HEK293T (cell line): ENCODE measurements around the gene HOXA13.

ENCODE experiments used
- CTCF ChIA-PET: fragments of 350-600 bp; formaldehyde crosslinking; extraction: SDS; loops from one replicate; lab custom pipeline; 2021; ENCODE audit warnings: antibody characterized with exemption, inconsistent platforms; lab: Yijun Ruan, JAX
- POLR2A ChIA-PET: fragments of 350-600 bp; formaldehyde crosslinking; extraction: SDS; loops from one replicate; lab custom pipeline; 2020; ENCODE audit warnings: antibody characterized with exemption, inconsistent platforms; lab: Yijun Ruan, JAX
- DNase-seq: peaks from one replicate; pipeline ENCODE4 v3.0.0; 2012; ENCODE audit warnings: mixed read lengths; ENCODE audit errors: extremely low spot score
- ARNT ChIP-seq: fragments of 450-650 bp; IDR thresholded peaks from 2 replicates; pipeline ENCODE4 v1.6.1; 2017; ENCODE audit warnings: mild to moderate bottlenecking
- BHLHE40 ChIP-seq: fragments of 450-650 bp; IDR thresholded peaks from 2 replicates; pipeline ENCODE4 v1.6.1; 2016; ENCODE audit warnings: mild to moderate bottlenecking, moderate library complexity, borderline replicate concordance
- CTBP1 ChIP-seq: fragments of 450-650 bp; IDR thresholded peaks from 2 replicates; pipeline ENCODE4 v1.6.1; 2016; ENCODE audit warnings: borderline replicate concordance
- ELF4 ChIP-seq: fragments of 450-650 bp; IDR thresholded peaks from 2 replicates; pipeline ENCODE4 v1.6.1; 2017; ENCODE audit warnings: antibody characterized with exemption
- FOXA1 ChIP-seq: fragments of 450-650 bp; IDR thresholded peaks from 2 replicates; pipeline ENCODE4 v1.6.1; 2016; ENCODE audit warnings: mild to moderate bottlenecking
- FOXK2 ChIP-seq: fragments of 450-650 bp; IDR thresholded peaks from 2 replicates; pipeline ENCODE4 v1.6.1; 2016; ENCODE audit warnings: mild to moderate bottlenecking
- FOXM1 ChIP-seq: fragments of 450-650 bp; IDR thresholded peaks from 2 replicates; pipeline ENCODE4 v1.6.1; 2017; ENCODE audit warnings: mild to moderate bottlenecking, borderline replicate concordance
- HDGF ChIP-seq: fragments of 450-650 bp; IDR thresholded peaks from 2 replicates; pipeline ENCODE4 v1.6.1; 2017; ENCODE audit warnings: antibody characterized with exemption, borderline replicate concordance
- L3MBTL2 ChIP-seq: fragments of 450-650 bp; conservative IDR thresholded peaks from 2 replicates; pipeline ENCODE4 v1.6.1; 2016; ENCODE audit warnings: mild to moderate bottlenecking
- LEF1 ChIP-seq: fragments of 450-650 bp; IDR thresholded peaks from 2 replicates; pipeline ENCODE4 v1.6.1; 2017; ENCODE audit warnings: mild to moderate bottlenecking, borderline replicate concordance
- NFRKB ChIP-seq: fragments of 450-650 bp; IDR thresholded peaks from 2 replicates; pipeline ENCODE4 v1.6.1; 2016; ENCODE audit warnings: mild to moderate bottlenecking, moderate library complexity
- SP1 ChIP-seq: fragments of 450-650 bp; IDR thresholded peaks from 2 replicates; pipeline ENCODE4 v1.6.1; 2017
- SUZ12 ChIP-seq: fragments of 450-650 bp; IDR thresholded peaks from 2 replicates; pipeline ENCODE4 v1.6.1; 2016; ENCODE audit warnings: mild to moderate bottlenecking
- TARDBP ChIP-seq: fragments of 450-650 bp; IDR thresholded peaks from 2 replicates; pipeline ENCODE4 v1.6.1; 2016
- ZNF384 ChIP-seq: fragments of 450-650 bp; IDR thresholded peaks from 2 replicates; pipeline ENCODE4 v1.6.1; 2016
- TF ChIP-seq, protein P1 (sequence below): fragments of 450-650 bp; IDR thresholded peaks from 2 replicates; pipeline ENCODE4 v1.6.1; 2016

The HOXA13 gene

DNA sequence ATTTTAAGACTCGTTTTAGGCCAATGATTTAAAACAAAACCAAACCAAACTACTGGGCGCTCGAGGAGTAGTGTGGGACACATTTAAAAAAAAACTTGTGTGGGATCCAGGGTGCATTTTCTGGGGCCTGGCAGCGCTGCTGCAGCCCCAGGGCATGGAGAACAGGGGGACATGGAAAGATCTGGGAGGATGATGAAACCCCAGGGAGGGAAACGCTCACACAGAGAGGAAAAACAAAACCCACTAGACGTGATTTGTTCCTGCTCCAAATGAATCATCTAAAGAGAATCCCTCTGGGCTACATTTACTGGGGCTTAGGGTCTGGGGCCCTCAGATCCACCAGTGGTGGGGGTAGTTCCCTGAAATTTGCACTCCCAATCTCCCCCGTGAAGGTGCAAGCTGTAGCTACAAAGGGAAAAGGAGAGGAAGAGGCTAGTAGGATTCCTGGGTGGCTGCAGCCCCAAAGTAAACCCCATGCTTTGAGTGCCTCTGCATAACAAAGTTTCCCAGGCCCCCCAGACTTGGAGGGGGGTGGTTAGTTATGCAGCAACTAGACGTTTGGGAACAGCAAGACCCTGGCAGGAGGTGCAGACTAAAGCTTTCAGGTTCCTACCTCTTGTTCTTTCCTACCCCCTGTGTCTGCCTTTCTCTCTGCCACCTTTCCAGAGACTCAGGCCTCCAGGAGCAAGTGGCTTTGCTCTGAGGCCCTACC, 14.5 kb upstream of the HOXA13 start:
- no peak for TF ChIP-seq TARDBP
- no peak for TF ChIP-seq SP1
- no peak for TF ChIP-seq ZNF384
- TF ChIP-seq NFRKB = no peak
- TF ChIP-seq FOXK2 = no peak
- TF ChIP-seq HDGF = no peak
- no peak for DNase-seq
- CTCF ChIA-PET = no interaction called here
- POLR2A ChIA-PET = no interaction called here

DNA sequence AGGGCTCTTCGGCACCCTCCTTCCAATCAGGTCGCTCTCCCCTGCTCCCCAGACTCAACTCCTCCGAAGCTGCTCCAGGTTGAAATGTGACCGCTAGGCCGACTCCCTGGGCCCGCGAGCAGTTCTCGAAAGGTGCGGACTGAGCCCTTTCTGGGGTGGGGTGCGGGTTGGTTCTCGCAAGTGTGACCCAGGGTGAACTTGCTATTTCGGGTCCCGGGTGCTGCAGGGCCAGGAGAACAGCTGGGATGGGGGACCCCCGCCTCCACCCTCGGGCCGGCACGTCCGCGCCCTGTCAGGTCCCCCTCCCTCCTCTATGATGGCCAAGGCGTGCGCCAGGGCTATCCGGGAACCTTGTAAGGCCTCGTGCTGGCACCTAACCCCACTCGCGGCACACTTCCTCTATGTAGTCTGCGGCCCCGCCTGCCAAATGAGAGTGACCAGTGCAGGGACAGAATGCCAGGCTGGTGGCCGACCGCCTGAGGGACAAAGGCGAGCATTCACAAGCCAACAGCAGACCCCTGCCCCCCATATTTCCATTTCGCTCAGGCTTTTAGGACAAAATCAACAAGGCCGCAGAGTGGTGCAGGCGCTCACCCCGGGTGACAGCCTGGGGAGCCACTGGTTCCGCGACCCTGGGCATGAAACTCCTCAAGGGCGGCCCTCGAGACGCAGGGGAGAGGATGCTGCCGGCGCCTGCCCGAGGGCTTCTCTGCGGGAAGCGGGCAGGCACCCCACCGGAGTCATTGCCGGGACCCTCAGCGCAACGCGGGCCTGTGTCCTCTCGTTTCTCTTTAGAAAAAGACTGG, 13.7 kb upstream of the HOXA13 start:
- DNase-seq = no peak
- TF ChIP-seq BHLHE40 = no peak
- ChIA-PET CTCF (no interaction called here), POLR2A (interaction anchor here (0.6 kb wide), 1 partner anchor 14 kb away, joined by 3 read pairs; the partner anchor contains the start of gene HOXA13)

DNA sequence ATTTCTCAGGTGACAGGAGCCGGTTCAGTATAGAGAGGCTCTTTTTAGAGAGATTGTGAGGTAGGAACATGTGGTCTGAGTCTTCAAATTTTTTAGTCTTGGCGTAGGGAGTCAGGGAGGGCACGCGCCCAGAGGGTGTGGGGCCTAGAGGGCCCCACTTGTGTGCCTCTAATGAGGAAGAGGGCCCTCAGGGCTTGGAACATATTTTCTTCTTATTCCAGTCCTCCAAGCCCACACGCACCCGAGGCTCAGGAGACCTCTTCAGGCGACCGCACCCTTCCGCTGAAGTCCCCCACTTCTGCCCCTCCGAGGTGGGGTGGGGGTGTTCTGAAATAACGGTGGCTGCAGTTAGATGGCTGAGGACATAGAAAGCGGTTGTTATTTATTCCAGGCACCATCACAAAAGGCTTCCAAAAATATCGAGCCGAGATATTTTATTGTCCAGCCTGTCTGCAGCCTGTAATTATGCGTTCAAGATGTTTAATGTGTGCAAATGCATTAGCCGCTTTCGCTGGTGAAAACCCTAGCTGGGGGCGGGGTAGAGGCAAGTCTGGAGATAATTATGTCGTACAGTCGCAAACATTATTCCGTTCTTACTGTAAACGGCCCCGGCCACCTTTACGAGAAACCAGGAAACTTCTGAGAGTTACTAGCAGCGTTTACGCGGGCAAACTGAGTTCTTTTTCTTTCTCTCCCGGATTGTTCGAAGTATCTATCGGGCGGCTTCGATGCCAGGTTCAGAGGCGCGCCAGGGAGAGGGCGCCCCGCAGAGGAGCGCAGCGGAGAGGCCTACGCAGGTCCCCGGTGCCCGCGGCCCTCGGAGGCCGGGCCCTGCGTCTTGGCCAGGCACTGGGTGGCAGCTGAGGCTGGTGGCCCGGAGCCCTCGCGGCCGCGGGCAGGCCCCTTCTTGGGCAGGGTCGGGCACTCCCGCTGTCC, 12.9 kb upstream of the HOXA13 start:
- TF ChIP-seq FOXM1 = no peak
- no peak; the same call in 1 of the 2 replicates for TF ChIP-seq L3MBTL2
- TF ChIP-seq FOXA1 = no peak
- no peak for TF ChIP-seq LEF1
- no peak for TF ChIP-seq BHLHE40
- TF ChIP-seq ARNT = no peak
- no peak for TF ChIP-seq ELF4
- TF ChIP-seq, protein P1, sequence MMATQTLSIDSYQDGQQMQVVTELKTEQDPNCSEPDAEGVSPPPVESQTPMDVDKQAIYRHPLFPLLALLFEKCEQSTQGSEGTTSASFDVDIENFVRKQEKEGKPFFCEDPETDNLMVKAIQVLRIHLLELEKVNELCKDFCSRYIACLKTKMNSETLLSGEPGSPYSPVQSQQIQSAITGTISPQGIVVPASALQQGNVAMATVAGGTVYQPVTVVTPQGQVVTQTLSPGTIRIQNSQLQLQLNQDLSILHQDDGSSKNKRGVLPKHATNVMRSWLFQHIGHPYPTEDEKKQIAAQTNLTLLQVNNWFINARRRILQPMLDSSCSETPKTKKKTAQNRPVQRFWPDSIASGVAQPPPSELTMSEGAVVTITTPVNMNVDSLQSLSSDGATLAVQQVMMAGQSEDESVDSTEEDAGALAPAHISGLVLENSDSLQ = no peak
- TF ChIP-seq FOXK2 = no peak
- TF ChIP-seq TARDBP = no peak
- TF ChIP-seq ZNF384 = no peak
- no peak for TF ChIP-seq NFRKB
- no peak for TF ChIP-seq HDGF
- no peak for TF ChIP-seq CTBP1
- TF ChIP-seq SUZ12 = no peak
- TF ChIP-seq SP1 = no peak
- POLR2A ChIA-PET = interaction anchor here (0.6 to 0.9 kb wide), 2 partner anchors 10 to 13 kb away, joined by 3 read pairs; partner anchors contain the start of gene HOXA13
- CTCF ChIA-PET = no interaction called here
- no peak for DNase-seq

DNA sequence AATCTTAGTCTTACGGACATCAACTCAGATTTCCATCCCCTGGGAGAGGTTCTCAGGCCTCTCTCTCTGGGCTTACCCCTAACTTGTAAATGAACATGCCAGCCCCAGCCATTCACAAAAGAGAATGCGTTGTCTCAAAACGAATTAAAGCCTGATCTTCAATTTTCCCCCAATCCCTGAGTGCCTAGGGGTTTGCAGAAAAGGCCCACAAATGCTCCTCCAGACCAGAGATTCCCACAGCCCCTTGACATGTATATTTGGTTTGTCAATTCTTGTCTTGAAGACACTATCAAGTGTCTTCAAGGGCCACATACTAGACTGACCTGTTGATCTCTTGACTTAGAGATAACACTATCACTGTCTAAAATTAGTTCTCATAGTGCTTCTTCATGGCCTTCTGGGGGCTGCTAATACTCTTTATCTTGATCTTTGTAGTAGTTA, 11.9 kb upstream of the HOXA13 start:
- ChIA-PET POLR2A (interaction anchor here (0.9 kb wide), 1 partner anchor 9 kb away, joined by 3 read pairs; no protein-coding TSS in a partner anchor), CTCF (interaction anchor here (1.0 kb wide), 1 partner anchor 137 kb away, joined by 3 read pairs; no protein-coding TSS in a partner anchor)

DNA sequence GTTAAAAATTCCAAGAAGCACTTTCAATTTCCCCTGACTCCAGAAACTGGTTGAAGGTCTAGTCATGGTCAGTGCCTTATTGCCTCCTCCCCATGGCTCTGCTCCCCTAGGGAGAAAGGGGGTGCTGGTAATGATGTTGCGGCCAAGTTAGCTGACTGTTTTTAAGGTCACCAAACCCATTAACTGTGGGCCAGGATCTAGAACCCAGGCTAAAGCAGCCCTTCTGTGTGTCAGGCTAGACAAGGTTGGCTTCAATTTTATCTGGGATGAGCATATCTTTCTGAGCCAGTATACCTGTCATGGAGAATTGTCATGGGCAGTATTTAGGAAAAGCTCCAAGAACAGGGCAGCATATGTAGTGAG, 11.2 kb upstream of the HOXA13 start:
- ChIA-PET CTCF (interaction anchor here (0.9 to 1.0 kb wide), 3 partner anchors 7 to 138 kb away, joined by 3 to 6 read pairs (median 3); no protein-coding TSS in a partner anchor), POLR2A (interaction anchor here (0.6 kb wide), 1 partner anchor 395 kb away, joined by 3 read pairs; no protein-coding TSS in a partner anchor)
- no peak for TF ChIP-seq CTBP1
- no peak for TF ChIP-seq SUZ12
- TF ChIP-seq FOXK2 = no peak
- TF ChIP-seq ZNF384 = no peak
- no peak for TF ChIP-seq FOXA1
- no peak for TF ChIP-seq FOXM1
- no peak for TF ChIP-seq L3MBTL2
- no peak for DNase-seq

More for the DNA sequence above, 11.9 kb upstream of the HOXA13 start:
- no peak for DNase-seq
- TF ChIP-seq ZNF384 (no peak), NFRKB (no peak), SUZ12 (no peak), ELF4 (no peak), CTBP1 (no peak), FOXM1 (no peak), BHLHE40 (no peak), TARDBP (no peak), FOXK2 (no peak), FOXA1 (no peak), ARNT (no peak), SP1 (no peak), L3MBTL2 (no peak), LEF1 (no peak), HDGF (no peak)
- TF ChIP-seq, protein P1 = no peak
